ENCODE measurements around the gene GIMD1. TPM values are rescaled to one million over a fixed set of nuclear protein-coding genes. Genes with fewer than 3 reads are reported as not detected.

GIMD1 gene
- total RNA-seq, 3 donors from 2014 or later: not detected

- H3K4me3 ChIP-seq: no peak overlapping the region
- DNase-seq (no peak), ATAC-seq (no peak)
- no peaks in the 10 kb centered on the region for H3K36me3 ChIP-seq (ENCODE audit: low read depth)
- TF ChIP-seq CTCF (IDR thresholded peaks at IDR 0.05): no peak
- peaks cover 24% of the 10 kb centered on the region for H3K9me3 ChIP-seq
- intact Hi-C loops (cut with DNase I, micrococcal nuclease): no loop called here
- no peaks in the 10 kb centered on the region for H3K4me1 ChIP-seq (ENCODE audit: low read depth)
Observed at GRCh38 chr4:106395582-106395981, 27.0 kb upstream of the GIMD1 start.

DNA sequence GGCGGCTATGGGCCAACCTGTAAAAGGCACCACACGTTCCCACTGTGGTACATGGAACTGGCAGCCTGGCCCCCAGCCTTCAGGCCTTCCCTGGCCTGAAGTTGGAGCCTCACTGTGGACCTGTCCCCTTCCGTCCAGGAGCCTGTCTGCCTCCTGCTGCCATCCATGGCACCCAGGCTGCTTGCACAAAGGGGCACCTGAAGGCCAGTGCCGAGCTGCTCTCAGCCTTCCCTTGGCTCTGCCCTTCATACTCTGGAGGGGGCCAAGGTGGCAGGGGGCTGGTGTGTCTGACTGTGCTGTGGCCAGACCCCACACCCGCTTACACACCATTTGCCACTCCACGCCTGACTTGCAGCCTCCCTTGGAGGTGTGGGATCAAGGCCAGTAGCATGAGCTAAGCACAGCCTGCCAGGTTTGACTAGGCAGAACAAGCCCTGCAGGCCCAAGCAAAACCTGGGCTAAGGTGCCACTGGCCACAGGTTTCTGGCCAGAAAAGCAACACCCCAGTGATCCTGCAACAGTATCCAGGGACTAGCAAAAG lies 17.3 kb upstream of the GIMD1 start:
- Histone ChIP-seq H3K36me3 (ENCODE audit: low read depth) (no peaks in the 10 kb centered on the region), H3K9me3 (no peaks in the 10 kb centered on the region), H3K4me3 (no peak overlapping the region), H3K4me1 (ENCODE audit: low read depth) (no peaks in the 10 kb centered on the region)
- ATAC-seq: no peak
- no peak for TF ChIP-seq CTCF (IDR thresholded peaks at IDR 0.05)
- no peak for DNase-seq
- intact Hi-C loops (cut with DNase I, micrococcal nuclease): no loop called here

DNA sequence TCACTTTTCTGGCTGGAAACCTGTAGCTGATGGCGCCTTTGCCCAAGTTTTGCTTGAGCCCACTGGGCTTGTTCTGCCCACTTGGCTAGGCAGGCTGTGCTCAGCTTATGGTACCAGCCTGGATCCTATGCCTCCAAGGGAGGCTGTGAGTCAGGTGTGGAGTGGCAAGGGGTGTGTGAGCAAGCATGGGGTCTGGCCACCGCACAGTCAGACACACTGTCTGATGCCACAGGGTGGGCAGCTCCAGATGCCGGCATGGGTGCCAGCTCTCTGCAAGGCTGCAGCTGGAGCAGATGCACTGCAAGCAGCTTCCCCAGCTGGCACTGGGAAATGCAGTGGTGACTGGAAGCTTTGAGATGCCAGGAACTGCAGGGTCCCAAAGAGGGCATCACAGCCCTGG lies 16.3 kb upstream of the GIMD1 start:
- no peak for ATAC-seq
- Histone ChIP-seq H3K4me3 (no peak overlapping the region), H3K4me1 (ENCODE audit: low read depth) (no peaks in the 10 kb centered on the region), H3K36me3 (ENCODE audit: low read depth) (no peaks in the 10 kb centered on the region), H3K9me3 (no peaks in the 10 kb centered on the region)
- intact Hi-C loops (cut with DNase I, micrococcal nuclease): no loop called here
- no peak for DNase-seq
- no peak for TF ChIP-seq CTCF (IDR thresholded peaks at IDR 0.05)

GRCh38 chr4:106380179-106380578 lies 11.6 kb upstream of the GIMD1 start:
- no peak for DNase-seq
- TF ChIP-seq CTCF (IDR thresholded peaks at IDR 0.05): no peak

DNA sequence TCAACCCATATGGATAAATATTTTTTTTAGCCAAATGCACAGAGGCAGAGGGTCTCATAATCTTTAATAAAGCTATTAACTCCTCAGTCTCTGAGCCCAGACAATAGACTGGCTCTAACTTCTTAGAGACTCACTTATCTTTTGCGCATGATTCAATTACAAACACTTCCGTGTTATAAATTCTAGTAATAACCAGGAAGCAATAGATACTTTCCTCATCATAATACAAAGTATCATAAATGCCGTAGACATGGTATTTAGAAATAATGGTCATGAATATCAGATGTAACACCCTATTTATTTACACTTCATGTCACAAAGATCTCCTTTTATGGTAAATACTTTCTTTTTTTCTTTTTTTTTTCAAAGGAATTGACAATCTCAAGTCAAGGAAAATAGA lies 4.4 kb upstream of the GIMD1 start:
- TF ChIP-seq CTCF (IDR thresholded peaks at IDR 0.05): no peak

More at GRCh38 chr4:106380179-106380578, 11.6 kb upstream of the GIMD1 start:
- intact Hi-C loops (cut with DNase I, micrococcal nuclease): no loop called here
- Histone ChIP-seq H3K4me1 (ENCODE audit: low read depth) (no peaks in the 10 kb centered on the region), H3K36me3 (ENCODE audit: low read depth) (no peaks in the 10 kb centered on the region), H3K9me3 (no peaks in the 10 kb centered on the region), H3K4me3 (no peak overlapping the region)
- no peak for ATAC-seq

DNA sequence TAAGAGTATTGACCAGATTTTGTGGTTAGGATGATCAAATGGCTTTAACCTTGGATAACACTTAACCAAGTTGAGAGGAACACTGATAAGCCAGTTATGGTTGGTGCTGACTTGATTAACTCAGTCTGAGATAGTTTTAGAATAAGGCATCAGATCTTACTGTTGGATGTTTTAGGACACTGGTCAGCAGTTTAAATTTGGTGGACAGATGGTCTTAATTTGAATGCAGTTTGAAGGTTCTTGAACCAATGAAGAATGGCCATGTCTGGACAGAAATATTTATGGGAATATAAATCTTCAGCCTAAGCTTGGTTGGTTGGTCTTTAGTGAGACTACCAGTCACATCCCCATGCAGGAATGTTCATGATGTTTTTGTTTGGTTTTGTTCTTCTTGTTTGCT lies 2.6 kb upstream of the GIMD1 start:
- TF ChIP-seq CTCF (IDR thresholded peaks at IDR 0.05): no peak
- DNase-seq: no peak
- intact Hi-C loops (cut with DNase I, micrococcal nuclease): no loop called here

More for the DNA sequence above, 4.4 kb upstream of the GIMD1 start:
- Histone ChIP-seq H3K4me3 (no peak overlapping the region), H3K9me3 (no peaks in the 10 kb centered on the region), H3K36me3 (ENCODE audit: low read depth) (no peaks in the 10 kb centered on the region), H3K4me1 (ENCODE audit: low read depth) (no peaks in the 10 kb centered on the region)
- DNase-seq: no peak
- intact Hi-C loops (cut with DNase I, micrococcal nuclease): no loop called here
- ATAC-seq: no peak

More for the DNA sequence above, 2.6 kb upstream of the GIMD1 start:
- no peak overlapping the region for H3K4me3 ChIP-seq
- H3K9me3 ChIP-seq: no peaks in the 10 kb centered on the region
- no peak for ATAC-seq
- no peaks in the 10 kb centered on the region for H3K4me1 ChIP-seq (ENCODE audit: low read depth)
- H3K36me3 ChIP-seq (ENCODE audit: low read depth): no peaks in the 10 kb centered on the region
